Measurements from ENCODE around the gene TNPO2.

The TNPO2 gene

DNA sequence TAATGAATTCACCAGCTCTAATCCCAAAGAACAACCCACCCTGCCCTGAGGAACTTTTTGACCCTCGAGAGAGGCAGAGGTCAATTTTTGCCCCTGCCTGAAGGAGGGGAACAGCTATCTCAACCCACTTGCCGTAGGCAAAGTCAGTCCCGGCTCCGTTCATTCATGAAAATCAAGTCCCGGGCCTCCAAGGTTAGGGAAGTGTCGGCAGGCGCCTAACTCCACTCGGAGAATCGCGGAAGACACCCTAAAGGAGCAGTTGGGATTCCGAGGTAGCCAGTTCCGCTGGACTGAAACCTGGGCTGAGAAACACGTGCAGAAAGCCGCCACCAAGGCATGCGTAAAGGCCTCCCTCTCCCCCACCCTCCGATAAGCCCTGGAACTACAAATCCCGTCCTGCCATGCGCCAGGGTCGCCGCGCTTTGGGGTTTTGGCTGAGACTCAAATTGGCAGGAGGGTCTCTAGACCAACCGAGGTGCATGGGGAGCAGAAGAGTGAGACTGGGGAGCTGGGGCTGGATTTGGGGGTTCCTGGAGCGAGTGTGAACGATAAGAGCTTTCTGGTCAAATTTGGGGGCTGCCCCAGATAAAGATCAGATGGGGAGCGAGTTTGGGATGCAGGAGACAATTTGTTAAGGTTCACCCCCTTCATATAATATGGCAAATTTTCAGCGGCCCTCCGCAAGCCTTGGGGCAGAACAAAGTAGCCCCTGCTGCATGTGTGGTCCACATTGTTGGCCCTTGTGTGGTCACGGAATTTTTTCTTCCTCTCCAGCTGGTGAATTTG, at the start of gene TNPO2:
Gene TNPO2, minus strand, starts transcription at position 292 of the 786 bp plus-strand sequence. CDS start 2,955 bp downstream, outside the sequence.
- peak; percentile 57 to 67 for DNase-seq (ENCODE audit: low read depth in 2 of 2)

DNA sequence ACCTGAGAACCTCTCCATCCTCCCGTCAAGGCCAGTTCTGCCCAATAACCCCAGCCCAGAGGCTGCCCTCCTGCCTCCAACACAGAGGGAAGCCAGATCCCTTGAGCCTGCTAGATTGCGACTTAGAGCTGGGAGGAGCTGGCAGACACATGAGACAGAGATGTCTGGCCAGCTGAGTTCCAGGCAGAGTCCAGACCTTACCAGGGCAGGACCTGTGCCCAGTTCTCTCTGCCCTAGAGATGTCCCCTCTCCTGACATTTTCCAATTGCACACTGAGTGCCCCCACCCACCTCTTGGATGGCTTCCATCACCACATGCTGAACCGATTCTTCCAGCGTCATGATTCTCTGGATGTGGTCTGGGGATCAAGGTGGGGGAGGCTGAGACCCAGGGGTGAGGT, 48.6 kb upstream of the TNPO2 start:
- DNase-seq (ENCODE audit: low read depth in 2 of 2): no peak

DNA sequence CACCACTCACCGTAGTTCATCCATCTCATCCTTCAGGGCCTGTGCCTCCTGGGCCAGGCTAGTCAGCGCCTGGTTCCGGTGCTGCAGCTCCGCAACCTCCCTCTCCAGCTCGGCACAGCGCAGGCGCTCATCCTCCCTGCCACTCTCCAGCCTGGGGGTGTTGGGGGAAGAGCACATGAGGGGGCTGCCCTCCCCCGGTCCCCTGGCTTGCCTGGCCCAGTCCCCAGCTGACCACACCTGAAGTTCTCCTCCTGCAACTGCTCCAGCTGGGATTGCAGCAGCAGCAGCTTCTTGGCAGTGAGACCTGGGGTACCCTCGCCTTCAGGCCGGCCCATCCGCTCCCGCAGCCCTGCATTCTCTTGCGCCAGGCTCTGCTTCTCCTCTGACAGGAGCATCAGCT, 47.2 kb upstream of the TNPO2 start:
- no peak for DNase-seq (ENCODE audit: low read depth in 2 of 2)

DNA sequence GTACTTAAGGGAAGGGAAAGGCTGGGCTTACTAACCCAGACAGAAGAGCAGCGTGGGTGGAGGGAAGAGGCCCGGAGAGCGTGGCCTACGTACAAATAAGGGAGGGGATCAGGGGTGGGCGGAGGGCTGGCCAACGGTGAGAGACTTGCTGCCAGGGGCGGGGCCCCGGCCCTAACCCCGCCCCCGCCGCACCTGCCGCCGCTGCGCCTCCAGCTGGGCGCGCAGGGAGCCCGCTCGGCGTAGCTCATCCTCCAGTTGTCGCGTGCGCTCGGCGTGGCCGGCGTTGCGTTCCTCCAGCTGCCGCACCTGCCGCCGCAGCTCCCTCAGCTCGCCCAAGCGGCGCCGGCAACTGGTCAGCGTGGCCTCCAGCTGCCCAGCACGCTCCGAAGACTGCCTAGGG, 46.0 kb upstream of the TNPO2 start:
- peak in 1 of 2 donors; percentile 58 for DNase-seq (ENCODE audit: low read depth in 2 of 2)

DNA sequence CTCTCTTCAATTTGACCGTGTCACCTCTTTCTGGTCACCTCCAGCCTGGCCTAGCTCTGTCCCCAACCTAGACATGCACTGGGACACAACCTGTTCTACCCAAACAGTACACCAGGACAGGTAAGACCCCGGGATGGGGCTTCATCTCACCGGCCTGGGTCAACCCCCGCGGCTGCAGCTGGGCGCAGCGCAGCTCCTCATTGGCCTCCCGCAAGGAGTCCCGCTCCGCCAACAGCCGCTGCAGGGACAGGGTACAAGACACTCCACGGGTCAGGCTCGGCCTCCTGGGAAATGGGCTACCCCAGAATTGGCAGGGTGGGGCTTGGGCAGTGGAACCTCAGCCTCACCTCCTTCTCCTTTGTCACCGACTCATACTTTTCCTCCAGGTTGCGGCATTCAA, 43.9 kb upstream of the TNPO2 start:
- no peak for DNase-seq (ENCODE audit: low read depth in 2 of 2)

DNA sequence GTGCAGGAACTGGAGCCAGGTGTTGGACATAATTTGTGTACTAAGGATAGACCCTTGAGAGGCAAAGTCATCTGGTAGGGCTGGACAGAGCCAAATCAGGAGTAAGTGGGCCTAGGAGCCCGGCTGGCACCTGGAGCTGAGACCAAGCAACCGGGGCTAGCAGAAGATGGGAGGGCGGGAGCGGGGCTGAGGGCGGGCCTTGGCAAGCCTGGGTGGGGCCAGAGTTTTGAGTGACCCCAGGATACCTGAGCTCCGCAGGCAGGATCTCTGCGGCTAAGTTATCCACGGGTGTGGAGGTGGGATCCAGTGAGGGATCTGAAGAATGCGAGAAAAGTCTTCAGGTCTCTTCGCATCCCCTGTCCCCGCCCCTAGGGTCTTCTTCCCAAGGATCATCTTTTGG, 43.4 kb upstream of the TNPO2 start:
- no peak for DNase-seq (ENCODE audit: low read depth in 2 of 2)

DNA sequence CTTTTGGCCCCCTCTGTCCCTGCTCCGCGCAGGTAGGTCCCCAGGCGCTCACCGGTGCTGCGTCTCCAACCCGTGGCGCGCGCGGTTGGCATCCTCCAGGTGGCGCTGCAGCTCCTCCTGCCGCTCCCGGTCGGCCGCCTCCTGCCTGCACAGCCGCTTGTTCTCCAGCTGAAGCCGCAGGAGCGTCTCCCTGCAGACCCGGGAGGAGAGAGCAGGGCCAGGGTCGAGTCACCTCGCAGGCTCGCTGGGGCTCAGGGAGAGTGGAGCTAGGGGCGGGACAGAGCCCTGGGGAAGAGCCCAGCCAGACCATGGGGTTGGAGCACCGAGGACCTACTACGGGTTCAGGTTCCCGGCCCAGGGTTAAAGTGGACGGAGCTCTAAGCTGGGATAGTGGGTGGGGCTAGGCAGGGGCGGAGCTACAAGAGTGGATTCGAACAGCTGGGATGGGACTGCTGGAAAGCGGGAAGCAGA, 42.4 kb upstream of the TNPO2 start:
- peak; percentile 73 to 84 for DNase-seq (ENCODE audit: low read depth in 2 of 2)

DNA sequence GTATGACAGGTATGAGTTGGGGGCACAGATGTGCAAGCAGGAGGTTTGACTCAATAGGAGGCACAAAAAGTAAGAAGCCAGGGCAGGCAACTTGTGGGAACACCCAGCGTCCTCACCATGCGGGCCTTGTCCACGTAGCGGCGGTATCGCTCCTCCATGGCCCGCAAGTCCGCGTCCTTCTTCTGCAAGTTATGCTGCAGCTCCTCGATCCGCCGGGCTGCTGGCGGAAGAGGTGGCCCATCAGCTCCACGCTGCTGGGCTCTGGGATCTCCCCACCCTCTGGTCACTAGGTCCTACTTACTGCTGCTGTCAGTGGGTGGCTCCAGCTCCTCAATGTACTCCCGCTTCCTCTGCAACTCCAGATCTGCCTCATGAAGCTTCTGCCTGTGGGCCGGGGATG, 41.0 kb upstream of the TNPO2 start:
- no peak for DNase-seq (ENCODE audit: low read depth in 2 of 2)

DNA sequence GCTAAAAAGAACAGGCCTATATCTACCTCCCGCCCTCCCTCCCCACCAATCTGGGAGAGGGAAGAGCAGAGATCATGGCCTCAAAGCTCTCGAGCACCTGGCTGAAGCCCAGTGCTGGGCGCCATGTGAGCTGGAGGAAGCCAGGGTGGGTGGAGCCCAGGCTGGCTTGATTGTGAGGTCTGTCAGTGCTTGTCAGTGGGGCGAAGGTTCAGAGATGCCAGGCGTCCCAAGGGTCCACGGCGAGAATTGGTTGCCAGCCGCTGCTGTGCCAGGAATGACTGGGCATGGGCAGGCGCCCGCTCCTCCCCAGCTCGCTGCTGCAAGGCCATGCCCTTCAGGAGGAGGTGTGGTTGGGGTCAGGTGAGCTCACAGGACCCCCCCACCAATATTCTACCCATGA, 39.4 kb upstream of the TNPO2 start:
- DNase-seq (ENCODE audit: low read depth in 2 of 2): no peak

DNA sequence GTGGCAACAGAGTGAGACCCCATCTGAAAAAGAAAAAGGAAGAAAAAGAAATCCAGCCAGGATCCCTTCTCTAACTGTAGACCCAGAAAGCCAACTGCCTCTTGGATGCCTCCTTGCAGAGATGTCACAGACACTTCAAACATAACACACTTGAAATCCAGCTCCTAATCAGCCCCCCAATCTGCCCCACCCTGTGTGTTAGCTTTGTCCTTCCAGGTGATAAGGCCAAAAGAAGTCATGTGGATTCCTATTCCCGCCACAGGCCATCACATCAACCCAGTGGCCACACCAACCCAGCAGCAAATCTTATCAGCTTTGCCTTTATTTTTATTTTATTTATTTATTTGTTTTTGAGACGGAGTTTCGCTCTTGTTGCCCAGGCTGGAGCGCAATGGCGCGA, 36.0 kb upstream of the TNPO2 start:
- DNase-seq (ENCODE audit: low read depth in 2 of 2): no peak

DNA sequence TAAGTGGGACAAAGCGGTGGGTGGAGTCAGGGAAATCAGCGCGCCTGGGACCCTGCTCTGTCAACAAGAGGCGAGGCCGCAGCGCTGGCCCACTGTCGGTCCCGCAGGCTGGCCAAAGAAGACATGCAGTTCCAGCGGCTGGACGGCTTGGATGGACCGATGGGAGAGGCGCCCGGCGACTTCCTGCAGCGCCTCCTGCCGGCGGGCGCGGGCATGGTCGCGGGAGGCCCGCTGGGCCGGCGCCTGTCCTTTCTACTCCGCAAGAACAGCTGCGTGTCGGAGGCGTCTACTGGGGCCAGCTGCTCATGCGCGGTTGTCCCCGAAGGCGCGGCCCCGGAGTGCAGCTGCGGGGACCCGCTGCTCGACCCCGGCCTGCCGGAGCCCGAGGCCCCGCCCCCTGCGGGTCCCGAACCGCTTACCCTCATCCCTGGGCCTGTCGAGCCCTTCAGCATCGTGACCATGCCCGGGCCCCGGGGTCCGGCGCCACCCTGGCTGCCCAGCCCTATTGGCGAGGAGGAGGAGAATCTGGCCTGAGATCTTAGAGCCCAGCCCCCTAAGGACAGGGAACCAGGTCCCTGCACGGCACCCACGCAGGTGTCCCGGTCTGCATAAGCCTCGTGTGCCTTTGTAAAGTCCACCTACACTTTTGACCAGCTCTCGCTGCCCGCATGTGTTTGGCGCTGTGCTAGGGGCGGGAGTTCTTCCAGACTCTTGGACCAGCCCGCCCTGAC, 34.0 kb upstream of the TNPO2 start:
- peak; percentile 46 to 58 for DNase-seq (ENCODE audit: low read depth in 2 of 2)

DNA sequence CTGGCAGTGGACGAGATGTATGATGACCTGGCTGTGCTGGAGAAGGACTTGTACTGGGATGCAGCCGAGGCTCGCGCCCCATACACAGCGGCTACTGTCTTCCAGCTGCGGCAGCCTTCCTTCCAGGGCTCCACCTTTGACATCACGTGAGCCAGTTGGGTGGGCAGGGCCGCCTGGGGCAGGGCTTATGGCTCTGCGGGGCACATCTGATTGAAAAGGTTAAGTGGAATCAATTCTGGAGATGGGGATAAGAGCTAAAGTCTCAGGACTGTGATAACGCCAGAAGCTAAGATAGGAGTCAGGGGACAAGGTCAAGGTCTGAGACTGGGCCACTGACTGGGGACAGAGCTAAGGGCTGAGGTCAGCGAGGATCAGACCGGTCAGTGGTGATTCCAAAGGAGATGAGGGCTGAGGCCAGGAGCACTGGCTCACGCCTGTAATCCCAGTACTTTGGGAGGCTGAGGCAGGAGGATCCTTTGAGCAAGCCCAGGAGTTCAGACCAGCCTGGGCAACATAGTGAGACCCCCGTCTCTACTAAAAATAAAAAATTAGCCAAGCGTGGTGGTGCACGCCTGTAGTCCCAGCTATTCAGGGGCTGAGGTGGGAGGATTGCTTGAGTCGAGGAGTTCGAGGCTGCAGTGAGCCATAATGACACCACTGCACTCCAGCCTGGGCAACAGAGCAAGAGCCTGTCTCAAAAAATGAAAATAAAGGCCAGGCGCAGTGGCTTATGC, 32.6 kb upstream of the TNPO2 start:
- no peak for DNase-seq (ENCODE audit: low read depth in 2 of 2)

DNA sequence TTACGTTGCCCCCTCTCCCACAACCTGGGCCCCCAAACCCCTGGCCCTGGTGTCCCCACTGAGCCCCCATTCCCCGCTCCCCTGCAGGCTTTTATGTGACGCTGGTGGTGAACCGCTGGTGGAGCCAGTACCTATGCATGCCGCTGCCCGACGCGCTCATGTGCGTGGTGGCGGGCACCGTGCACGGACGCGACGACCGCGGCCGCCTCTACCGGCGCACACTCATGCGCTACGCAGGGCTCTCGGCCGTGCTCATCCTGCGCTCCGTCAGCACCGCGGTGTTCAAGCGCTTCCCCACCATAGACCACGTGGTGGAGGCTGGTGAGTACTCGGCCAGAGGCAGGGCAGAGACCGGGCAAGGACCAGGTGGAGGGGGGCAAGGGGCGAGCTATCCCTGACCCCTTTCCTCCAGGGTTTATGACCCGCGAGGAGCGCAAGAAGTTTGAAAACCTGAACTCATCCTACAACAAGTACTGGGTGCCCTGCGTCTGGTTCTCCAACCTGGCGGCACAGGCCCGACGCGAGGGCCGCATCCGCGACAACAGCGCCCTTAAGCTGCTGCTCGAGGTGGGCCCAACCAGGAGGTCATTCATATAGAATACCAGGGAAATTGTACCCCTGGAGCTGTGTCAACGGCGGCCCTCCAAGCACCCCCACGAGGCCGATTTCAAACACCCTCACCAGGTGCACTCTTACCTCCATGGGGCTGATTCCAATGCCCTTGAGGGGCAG, 30.9 kb upstream of the TNPO2 start:
- no peak for DNase-seq (ENCODE audit: low read depth in 2 of 2)

DNA sequence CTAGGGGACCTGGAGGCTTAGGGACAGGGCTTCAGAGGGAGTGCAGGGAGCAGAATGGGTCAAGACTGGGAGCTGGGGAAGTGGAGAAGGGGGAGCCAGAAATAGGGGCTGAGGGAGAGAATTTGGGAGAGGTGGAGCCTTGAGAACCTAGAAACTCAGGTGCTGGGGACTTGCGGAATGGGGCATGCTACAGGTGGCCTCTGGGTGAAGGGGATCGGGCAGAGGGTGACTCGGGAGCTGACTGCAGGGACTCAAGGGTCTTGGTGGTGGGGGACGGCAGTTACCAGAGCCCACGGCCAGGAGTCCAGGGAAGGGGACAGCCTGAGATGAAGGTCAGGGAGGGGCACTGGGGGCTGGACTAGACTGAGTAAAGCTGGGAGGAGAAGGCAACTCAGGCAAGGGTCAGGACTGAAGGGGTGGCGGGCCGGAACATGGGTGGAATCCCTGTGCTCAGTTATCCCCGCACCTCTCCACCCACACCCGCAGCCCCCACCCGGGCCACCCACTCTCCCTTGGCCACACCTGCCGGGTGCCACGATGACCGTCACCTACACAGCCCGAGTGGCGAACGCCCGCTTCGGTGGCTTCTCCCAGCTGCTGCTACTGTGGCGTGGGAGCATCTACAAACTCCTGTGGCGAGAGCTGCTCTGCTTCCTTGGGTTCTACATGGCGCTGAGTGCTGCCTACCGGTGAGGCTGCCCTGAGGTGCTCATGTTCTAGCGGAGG, 28.5 kb upstream of the TNPO2 start:
- DNase-seq (ENCODE audit: low read depth in 2 of 2): no peak

DNA sequence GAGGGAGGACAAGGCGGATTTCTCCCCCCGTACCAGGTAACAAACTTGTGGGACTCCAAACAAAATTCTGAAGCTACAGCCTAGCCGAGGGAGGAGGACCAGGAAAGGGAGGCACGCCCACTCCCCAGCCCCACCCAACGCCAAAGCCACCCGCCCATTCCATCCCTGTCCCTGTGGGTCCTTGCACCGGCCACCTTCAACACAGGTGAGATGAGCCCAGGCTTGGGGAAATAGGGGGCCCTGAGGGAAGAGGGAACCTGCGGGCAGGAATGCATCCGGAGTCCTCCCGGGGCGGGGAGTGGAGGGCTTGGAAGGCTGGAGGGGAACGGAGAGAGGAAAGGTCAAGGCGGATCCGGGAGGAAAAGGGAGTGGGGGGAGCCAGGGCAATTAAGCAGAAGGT, 27.9 kb upstream of the TNPO2 start, which contains the start of gene BEST2:
Gene BEST2, plus strand, starts transcription at position 157 of the 400 bp plus-strand sequence. CDS start 802 bp downstream, outside the sequence.
- DNase-seq (ENCODE audit: low read depth in 2 of 2): no peak

DNA sequence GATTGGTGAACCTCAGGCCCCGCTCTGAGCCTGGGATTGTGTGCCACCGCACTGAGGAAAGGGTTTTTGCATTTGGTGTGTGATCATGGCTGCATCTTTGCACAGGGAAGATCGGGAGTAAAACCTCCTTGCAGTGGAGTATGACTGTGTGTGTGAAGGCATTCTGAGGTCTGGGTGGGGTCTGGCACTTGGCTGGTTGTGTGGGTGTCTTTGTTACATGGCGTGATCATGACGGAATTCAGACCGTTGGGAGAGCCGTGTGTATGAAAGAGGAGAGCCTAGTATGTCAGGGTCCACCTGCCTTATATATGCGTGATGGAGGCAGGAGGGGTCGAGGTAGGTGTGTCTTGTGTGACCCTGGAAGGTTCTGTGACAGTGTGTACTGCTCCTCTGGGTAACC, 27.1 kb upstream of the TNPO2 start:
- no peak for DNase-seq (ENCODE audit: low read depth in 2 of 2)

DNA sequence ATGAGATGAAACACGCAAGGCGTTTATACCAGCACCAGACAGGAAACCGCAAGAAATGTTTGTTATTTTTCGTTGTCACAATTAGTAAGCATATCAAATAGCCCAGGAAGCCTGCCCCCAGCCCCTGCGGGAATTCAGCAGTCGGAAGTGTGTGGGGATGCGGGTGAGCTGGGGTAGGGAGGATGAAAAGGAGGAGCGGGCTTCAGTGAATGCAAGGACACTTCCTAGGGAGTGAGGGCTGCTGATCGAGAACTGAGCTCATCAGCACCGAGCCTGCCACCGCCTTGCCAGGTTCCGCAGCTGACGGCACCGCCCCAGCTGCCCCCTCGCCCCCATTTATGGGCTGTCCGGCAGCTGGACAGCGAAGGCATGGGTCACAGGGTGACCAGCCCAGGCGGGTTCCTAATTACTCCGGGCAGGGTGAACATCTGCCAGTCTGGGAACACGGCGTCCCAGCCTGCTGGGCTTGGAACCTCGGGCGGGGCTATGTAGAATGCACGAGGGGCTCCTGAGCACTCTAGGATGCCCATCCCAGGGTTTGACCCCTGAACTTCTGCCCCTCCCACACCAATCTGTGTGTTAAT, 26.3 kb upstream of the TNPO2 start:
- DNase-seq (ENCODE audit: low read depth in 2 of 2): no peak

DNA sequence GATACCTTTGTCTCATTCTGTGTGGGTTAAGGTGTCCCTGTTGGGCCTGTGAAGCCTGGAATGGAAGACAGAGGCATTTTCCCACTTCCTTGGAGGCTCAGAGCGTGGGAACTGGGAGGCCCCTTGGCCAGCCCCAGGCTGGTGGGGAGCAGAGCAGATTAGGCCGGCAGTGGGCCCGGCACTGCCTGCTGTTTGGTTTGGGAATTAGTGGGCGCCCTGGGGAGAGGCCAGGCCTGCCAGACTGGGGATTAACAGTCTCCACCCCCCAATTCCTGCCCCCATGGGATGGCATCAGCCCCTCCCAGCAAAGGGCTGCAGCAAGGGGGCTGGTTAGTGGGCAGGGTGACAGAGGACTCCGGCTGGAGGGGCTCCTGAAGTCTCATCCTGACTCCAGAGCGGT, 24.8 kb upstream of the TNPO2 start:
- no peak for DNase-seq (ENCODE audit: low read depth in 2 of 2)

DNA sequence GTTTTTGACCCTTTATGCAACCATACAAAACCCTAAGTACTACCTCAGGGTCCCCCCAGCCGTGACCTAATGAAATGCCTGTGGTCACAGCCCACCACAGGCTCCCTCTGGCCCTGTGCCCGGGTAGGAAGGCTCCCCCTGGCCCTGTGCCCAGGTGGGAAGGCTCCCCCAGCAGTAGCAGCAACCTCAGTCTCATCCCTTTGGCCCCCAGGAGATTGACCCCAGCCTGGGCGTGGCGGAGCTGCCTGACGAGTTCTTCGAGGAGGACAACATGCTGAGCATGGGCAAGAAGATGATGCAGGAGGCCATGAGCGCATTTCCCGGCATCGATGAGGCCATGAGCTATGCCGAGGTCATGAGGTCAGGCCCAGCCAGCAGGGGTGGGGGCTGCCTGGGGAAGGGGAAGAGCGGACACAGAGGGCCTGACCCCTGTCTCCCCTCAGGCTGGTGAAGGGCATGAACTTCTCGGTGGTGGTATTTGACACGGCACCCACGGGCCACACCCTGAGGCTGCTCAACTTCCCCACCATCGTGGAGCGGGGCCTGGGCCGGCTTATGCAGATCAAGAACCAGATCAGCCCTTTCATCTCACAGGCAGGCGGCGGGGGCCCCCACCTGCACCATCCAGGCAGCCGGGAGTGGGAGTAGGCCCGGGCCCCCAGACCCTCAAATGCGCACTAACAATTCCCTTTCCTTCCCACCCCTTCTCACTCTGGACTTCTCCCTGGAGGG, 21.6 kb upstream of the TNPO2 start:
- DNase-seq (ENCODE audit: low read depth in 2 of 2): no peak

DNA sequence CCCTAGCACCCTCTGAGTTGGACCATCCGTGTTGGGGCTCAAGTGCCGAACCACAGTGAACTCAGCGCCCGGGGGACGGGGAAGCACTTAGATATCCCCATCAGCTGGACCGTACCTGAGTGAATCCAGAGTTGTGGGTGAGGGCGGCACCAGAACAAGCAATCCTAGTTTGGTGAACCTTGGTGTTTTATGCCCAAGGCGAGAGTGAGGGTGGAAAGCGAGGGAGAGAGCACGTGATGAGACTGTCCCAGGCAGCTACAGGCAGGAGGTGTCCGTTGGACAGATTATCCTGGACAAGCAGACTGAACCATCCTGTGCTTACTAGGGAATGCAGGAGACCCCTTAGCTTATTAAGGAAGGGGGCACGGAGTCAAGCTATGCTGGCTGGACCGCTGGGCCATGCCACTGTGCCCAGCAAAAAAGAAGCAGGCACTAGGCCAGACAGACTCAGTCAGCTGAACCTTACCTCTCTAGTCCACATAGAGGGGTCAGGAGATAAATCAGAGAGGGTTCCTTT, 14.2 kb upstream of the TNPO2 start:
- no peak for DNase-seq (ENCODE audit: low read depth in 2 of 2)

Measured in stimulated activated CD4-positive, alpha-beta T cell treated with anti-CD3 and anti-CD28 coated beads, Interleukin-1b, Interleukin-23, amount 100 ng/mL, for 4 hours (primary cell).